HEK293 (cell line): Measurements from ENCODE around the gene PBRM1.

ENCODE experiments used
- CTCF ChIP-seq: fragments of 450-650 bp; formaldehyde crosslinking; IDR thresholded peaks from 2 replicates; pipeline ENCODE4 v1.5.1; 2016; ENCODE audit warnings: missing biosample characterization, missing genetic modification characterization
- KLF17 ChIP-seq: fragments of 450-650 bp; formaldehyde crosslinking; IDR thresholded peaks from 2 replicates; pipeline ENCODE4 v1.5.1; 2016; ENCODE audit warnings: missing biosample characterization, missing genetic modification characterization
- SP3 ChIP-seq: fragments of 450-650 bp; formaldehyde crosslinking; IDR thresholded peaks from 2 replicates; pipeline ENCODE4 v1.5.1; 2016; ENCODE audit warnings: missing biosample characterization, missing genetic modification characterization
- ZNF112 ChIP-seq: fragments of 450-650 bp; formaldehyde crosslinking; IDR thresholded peaks from 2 replicates; pipeline ENCODE4 v1.5.0; 2017; ENCODE audit warnings: missing biosample characterization, missing genetic modification characterization

- no peak for TF ChIP-seq KLF17
- no peak for TF ChIP-seq CTCF (tag by site-specific recombination)
- TF ChIP-seq ZNF112 (tag by site-specific recombination) = no peak
- no peak for TF ChIP-seq SP3 (tag by site-specific recombination)
Measured at GRCh38 chr3:52663098-52663497, 22.6 kb downstream of the PBRM1 start.
